GM18870 (cell line): Measurements from ENCODE around the gene CCDC93.
"Not testable (repeated sequence)": the region's sequence is repeated elsewhere in the genome, so short reads cannot be mapped to it uniquely, and the experiment has no call there.

ENCODE experiments used
- ATAC-seq: cut with Tn5 transposase; IDR thresholded peaks from one replicate; pipeline ENCODE4 v1.9.1; 2021; ENCODE audit warnings: moderate library complexity; ENCODE audit not compliant: unreplicated experiment

Gene CCDC93

GRCh38 chr2:117930775-117931174, 83.1 kb downstream of the CCDC93 start:
- no peak for ATAC-seq

- ATAC-seq, result not testable (repeated sequence)
Measured at GRCh38 chr2:117923471-117923870, 90.4 kb downstream of the CCDC93 start.

- ATAC-seq, result no peak
Measured at GRCh38 chr2:117921520-117921919, 92.3 kb downstream of the CCDC93 start.

- no peak for ATAC-seq
Measured at GRCh38 chr2:117918608-117919007, 95.3 kb downstream of the CCDC93 start.

- no peak for ATAC-seq
Measured at GRCh38 chr2:117917223-117917917, 96.5 kb downstream of the CCDC93 start.

- ATAC-seq, result no peak
Measured at GRCh38 chr2:117902933-117903332, 110.9 kb downstream of the CCDC93 start.

GRCh38 chr2:117888897-117889296, 125.0 kb downstream of the CCDC93 start:
- ATAC-seq, result peak; percentile 75

- no peak for ATAC-seq
Measured at GRCh38 chr2:117885308-117885707, 128.6 kb downstream of the CCDC93 start.

- ATAC-seq, result no peak
Measured at GRCh38 chr2:117879003-117879402, 134.9 kb downstream of the CCDC93 start.

- no peak for ATAC-seq
Measured at GRCh38 chr2:117875786-117876185, 138.1 kb downstream of the CCDC93 start.
